ENCODE results near the gene ZCWPW1. TPM values are rescaled to one million over a fixed set of nuclear protein-coding genes. Genes with fewer than 3 reads are reported as not detected.
"Not testable (repeated sequence)": the region's sequence is repeated elsewhere in the genome, so short reads cannot be mapped to it uniquely, and the experiment has no call there.

Gene ZCWPW1
- total RNA-seq, 6 experiments from 2014 or later, result 0.86 to 5.7 (median 2.7) TPM

GRCh38 chr7:100443096-100443840 lies 14.8 kb upstream of the ZCWPW1 start:
- Histone ChIP-seq H3K27ac (no peak overlapping the region), H3K4me3 (no peak overlapping the region), H3K4me1 (peaks cover 0 to 15% (median 0%) of the 10 kb centered on the region in 4 donors), H3K9me3 (no peaks in the 10 kb centered on the region), H3K36me3 (no peaks in the 10 kb centered on the region), H3K27me3 (no peaks in the 10 kb centered on the region)
- ATAC-seq, result no peak
- intact Hi-C loops (cut with DNase I), result no loop called here
- DNase-seq, result peak in 2 of 3 donors; percentile 8 to 27
- 93% methylated on average over 5 of the region's 9 CpGs for whole genome bisulfite sequencing (ENCODE audit: insufficient coverage, low coverage, low lambda C conversion rate, missing lambda C conversion rate)
- no peak for TF ChIP-seq CTCF (IDR thresholded peaks at IDR 0.05)
- TF ChIP-seq POLR2A (IDR thresholded peaks at IDR 0.05), result no peak

- Histone ChIP-seq H3K4me1 (peaks cover 0 to 18% (median 0%) of the 10 kb centered on the region in 4 donors), H3K9me3 (no peaks in the 10 kb centered on the region), H3K27ac (no peak overlapping the region), H3K36me3 (no peaks in the 10 kb centered on the region), H3K27me3 (no peaks in the 10 kb centered on the region), H3K4me3 (no peak overlapping the region)
- TF ChIP-seq CTCF (IDR thresholded peaks at IDR 0.05) (no peak), POLR2A (IDR thresholded peaks at IDR 0.05) (no peak)
- intact Hi-C loops (cut with DNase I), result no loop called here
- 67% methylated on average over 4 of the region's 11 CpGs for WGBS (ENCODE audit: insufficient coverage, low coverage, low lambda C conversion rate, missing lambda C conversion rate)
- ATAC-seq, result no peak
- DNase-seq, result peak in 2 of 3 donors; percentile 17 to 31
These were observed 13.4 kb upstream of the ZCWPW1 start for GRCh38 chr7:100441641-100442535.

GRCh38 chr7:100439244-100439643 lies 10.7 kb upstream of the ZCWPW1 start:
- 88% methylated on average over 4 of the region's 7 CpGs for WGBS (ENCODE audit: insufficient coverage, low coverage, low lambda C conversion rate, missing lambda C conversion rate)
- intact Hi-C loops (cut with DNase I); ATAC-seq; H3K4me3 ChIP-seq; H3K36me3 ChIP-seq; H3K9me3 ChIP-seq; H3K27me3 ChIP-seq: not testable (repeated sequence)
- peak in 1 of 3 donors; percentile 26 for DNase-seq
- H3K4me1 ChIP-seq, result peaks cover 0 to 19% (median 3%) of the 10 kb centered on the region in 4 donors
- peak overlapping the region in 1 of 3 donors; percentile 7 for H3K27ac ChIP-seq

- H3K27me3 ChIP-seq; H3K27ac ChIP-seq; H3K9me3 ChIP-seq; ATAC-seq; intact Hi-C loops (cut with DNase I); H3K4me3 ChIP-seq; DNase-seq: not testable (repeated sequence)
- Histone ChIP-seq H3K4me1 (peaks cover 0 to 16% (median 3%) of the 10 kb centered on the region in 4 donors), H3K36me3 (peaks cover 0 to 12% (median under 1%) of the 10 kb centered on the region in 4 donors)
- 94% methylated on average over 8 of the region's 8 CpGs for WGBS (ENCODE audit: insufficient coverage, low coverage, low lambda C conversion rate, missing lambda C conversion rate)
These were observed 10.2 kb upstream of the ZCWPW1 start for GRCh38 chr7:100438731-100439130.

- Histone ChIP-seq H3K9me3 (no peaks in the 10 kb centered on the region), H3K4me3 (no peak overlapping the region), H3K27ac (no peak overlapping the region), H3K4me1 (peaks cover 0 to 16% (median 3%) of the 10 kb centered on the region in 4 donors), H3K27me3 (no peaks in the 10 kb centered on the region), H3K36me3 (peaks cover 0 to 17% (median 3%) of the 10 kb centered on the region in 4 donors)
- 42% methylated on average over 2 of the region's 2 CpGs for WGBS (ENCODE audit: insufficient coverage, low coverage, low lambda C conversion rate, missing lambda C conversion rate)
- DNase-seq (no peak), ATAC-seq (no peak)
- no peak for TF ChIP-seq CTCF (IDR thresholded peaks at IDR 0.05)
- no peak for TF ChIP-seq POLR2A (IDR thresholded peaks at IDR 0.05)
- intact Hi-C loops (cut with DNase I), result no loop called here
These were observed 9.7 kb upstream of the ZCWPW1 start for GRCh38 chr7:100438172-100438571.
